VCaP (cell line): ENCODE results near the gene LRRC27.

Experiments
- H3K27ac ChIP-seq: fragments of 450-650 bp; 2 replicates; pipeline ENCODE4 v1.5.1; 2017
- TF ChIP-seq, protein P1 (sequence below): fragments of 450-650 bp; conservative IDR thresholded peaks from 2 replicates; pipeline ENCODE4 v1.5.1; 2017; ENCODE audit warnings: mild to moderate bottlenecking, moderate library complexity

LRRC27 gene

DNA sequence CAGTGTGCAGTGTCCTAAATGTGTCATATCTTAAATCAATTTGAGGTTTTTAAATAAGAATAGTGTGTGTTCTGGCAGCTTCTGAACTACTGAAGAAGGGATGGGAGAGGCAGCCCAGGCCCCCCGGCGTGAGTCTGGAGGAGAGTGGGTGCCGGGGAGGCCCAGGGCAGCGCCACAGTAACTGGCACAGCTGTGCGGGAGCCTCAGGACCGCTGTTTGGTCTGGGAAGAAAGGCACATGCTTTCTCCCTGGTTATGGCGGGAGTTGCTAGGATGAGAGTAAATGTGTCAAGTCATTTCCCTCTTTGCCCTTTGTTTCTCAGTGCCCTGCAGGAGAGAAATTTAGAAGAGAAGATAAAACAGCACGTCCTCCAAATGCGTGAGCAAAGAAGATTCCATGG is 33.1 kb downstream of the LRRC27 start:
- TF ChIP-seq, protein P1, sequence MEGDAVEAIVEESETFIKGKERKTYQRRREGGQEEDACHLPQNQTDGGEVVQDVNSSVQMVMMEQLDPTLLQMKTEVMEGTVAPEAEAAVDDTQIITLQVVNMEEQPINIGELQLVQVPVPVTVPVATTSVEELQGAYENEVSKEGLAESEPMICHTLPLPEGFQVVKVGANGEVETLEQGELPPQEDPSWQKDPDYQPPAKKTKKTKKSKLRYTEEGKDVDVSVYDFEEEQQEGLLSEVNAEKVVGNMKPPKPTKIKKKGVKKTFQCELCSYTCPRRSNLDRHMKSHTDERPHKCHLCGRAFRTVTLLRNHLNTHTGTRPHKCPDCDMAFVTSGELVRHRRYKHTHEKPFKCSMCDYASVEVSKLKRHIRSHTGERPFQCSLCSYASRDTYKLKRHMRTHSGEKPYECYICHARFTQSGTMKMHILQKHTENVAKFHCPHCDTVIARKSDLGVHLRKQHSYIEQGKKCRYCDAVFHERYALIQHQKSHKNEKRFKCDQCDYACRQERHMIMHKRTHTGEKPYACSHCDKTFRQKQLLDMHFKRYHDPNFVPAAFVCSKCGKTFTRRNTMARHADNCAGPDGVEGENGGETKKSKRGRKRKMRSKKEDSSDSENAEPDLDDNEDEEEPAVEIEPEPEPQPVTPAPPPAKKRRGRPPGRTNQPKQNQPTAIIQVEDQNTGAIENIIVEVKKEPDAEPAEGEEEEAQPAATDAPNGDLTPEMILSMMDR: no peak
- H3K27ac ChIP-seq: no peak overlapping the region

DNA sequence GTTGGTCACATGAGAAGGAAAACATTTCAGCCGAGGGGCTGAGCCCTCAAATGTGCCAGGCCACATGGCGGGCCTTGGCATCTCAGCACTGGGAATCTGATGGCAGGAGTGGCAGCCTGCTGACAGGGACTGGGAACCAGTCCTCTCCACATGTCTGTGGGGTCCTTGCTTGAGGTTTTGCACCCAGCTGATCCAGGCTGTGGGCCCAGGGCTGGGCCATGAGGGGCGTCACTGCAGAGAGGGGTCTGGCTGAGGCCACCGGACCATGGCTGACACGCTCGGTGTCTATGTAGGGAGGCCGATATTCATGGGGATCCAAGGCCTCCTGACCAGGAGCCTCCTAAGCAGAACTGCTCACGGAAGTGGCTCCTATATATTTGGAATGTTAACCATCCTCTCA is 34.0 kb downstream of the LRRC27 start:
- TF ChIP-seq, protein P1: no peak
- H3K27ac ChIP-seq: no peak overlapping the region

DNA sequence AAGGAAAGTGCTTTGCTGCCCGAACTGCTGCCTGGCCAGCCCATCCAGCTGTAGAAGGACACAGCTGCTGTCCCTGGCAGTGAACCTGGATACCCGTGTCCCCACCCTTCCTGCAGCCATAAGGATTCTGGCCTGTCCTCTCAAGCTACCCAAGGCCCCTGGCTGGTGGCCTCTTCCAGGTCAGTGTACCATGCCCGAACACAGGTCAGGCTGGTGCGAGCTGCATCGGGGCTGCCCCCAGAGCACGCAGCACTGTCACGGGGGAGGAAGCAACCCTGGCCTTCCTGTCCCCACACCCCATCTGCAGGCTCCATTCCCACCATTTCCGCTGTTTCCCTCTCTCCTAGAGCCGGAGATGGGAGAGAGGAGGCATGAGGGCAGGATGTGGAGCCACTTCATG is 34.5 kb downstream of the LRRC27 start:
- H3K27ac ChIP-seq: no peak overlapping the region
- TF ChIP-seq, protein P1: no peak

DNA sequence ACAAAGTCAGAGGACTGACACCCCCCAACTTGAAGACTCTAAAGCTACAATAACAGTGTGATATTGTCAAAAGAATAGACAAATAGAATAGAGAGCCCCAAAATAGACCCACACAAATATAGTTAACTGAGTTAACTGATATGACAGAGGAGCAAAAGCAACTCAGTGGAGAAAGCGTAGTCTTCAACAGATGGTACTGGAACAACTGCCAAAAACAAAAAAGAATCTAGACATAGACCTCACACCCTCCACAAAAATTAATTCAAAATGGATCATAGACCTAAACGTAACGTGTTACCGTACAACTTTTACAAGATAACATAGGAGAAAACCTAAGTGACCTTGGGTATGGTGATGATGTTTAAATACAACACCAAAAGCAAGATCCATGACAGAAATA is 36.4 kb downstream of the LRRC27 start:
- H3K27ac ChIP-seq: no peak overlapping the region
- TF ChIP-seq, protein P1: no peak

DNA sequence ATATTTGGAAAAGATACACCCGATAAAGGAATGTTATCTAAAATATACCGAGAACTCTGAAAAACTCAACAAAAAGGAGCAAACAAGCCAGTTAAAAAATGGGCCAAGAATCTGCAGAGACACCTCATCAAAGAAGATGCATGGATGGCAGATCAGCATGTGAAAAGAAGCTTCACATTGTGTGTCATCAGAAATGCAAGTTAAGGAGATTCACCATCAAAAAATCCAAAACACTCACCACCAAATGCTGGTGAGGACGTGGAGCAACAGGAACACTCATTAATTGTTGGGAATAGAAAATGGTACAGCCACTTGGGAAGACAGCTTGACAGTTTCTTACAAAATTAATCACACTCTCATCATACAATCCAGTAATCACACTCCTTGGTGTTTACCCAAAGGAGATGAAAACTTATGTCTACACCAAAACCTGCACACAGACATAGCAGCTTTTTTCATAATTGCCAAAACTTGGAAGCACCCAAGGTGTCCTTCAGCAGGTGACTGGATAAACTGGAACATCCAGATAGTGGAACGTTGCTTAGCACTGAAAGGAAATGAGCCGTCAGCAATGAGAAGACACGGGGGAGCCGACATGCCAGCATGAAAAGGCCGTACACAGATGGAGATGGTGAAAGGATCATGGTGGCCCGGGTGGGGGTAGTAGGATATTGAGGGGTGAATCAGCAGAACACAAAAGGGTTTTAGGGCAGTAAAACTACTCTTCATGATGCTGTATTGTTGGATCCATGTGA is 37.1 kb downstream of the LRRC27 start:
- H3K27ac ChIP-seq: no peak overlapping the region
- TF ChIP-seq, protein P1: no peak

DNA sequence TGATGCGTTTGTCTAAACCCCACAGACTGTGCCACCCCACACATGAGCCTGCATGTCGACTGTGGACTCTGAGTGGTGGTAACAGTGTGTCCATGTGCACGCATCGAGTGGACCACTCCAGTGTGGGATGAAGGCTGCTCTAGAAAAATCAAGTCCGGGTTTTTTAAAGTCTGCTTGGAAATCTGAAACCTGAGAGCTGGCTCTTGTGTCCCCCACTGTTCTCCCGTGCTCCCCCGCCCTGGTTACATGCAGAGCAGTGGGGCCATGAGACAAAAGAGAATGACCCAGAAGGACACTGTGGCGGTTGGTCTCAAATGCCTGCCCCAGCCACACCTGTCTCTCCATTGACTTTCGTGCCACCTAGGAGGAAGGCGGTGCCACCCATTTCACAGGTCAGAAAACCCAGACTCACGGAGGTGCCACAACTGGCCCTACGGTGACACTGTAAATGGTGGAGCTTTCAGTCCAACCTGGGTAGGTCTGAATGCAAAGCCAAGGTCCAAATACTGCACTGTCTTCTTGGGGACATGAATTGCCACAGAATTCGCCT is 37.7 kb downstream of the LRRC27 start:
- TF ChIP-seq, protein P1: no peak
- no peak overlapping the region for H3K27ac ChIP-seq

DNA sequence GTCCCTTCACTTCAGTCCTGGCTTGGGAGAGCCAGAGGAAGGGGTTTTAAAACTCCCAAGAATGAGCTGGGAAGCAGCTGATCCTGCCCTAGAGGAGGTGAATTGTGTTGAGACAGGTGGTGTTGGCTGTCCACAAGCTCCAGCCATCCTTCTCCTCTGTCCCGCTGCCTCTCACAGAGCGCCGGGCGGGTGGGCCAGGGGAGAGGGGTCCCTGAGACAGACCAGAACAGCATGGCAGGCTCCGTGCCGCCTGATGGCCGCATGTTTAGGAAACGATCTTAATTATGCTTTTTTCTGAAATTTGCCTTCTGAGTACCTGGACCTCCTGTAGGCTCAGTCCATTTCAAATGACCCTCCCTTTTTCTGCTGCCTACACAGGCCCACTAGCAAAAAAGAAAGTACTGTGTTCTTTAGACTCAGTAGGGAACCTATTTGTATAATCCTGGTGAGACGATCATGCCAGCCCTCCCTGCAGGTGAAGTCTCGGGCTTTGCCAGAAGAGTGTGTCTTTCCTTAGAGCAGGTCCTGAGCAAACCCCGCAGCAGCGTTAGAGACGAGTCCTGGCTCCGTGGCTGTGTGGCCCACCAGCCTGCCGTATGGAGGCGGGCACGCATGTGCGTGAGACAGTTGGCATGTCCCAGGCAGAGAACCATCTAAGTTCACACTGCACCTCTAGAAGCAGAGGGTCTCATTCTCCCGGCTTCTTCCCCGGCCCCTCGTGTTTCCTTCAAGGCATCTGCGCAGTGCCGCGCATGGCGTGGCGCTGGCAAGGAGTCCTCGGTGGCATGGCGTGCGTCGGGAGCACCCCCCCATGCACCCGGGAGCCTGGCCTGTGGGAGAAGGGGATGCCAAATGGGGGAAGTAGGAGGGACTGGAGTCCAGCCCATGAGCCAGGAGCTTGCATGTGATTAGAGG is 38.7 kb downstream of the LRRC27 start:
- TF ChIP-seq, protein P1: no peak
- H3K27ac ChIP-seq: no peak overlapping the region
